Measurements from ENCODE around the gene TMX1.

Gene TMX1

GRCh38 chr14:51304438-51304837 is 64.4 kb downstream of the TMX1 start:
- Histone ChIP-seq H3F3A (ENCODE audit: low read depth) (no peaks in the 10 kb centered on the region), H3K79me2 (ENCODE audit: insufficient read depth, low read length) (no peaks in the 10 kb centered on the region), H3K4me1 (ENCODE audit: insufficient read depth, low read length, poor library complexity, severe bottlenecking) (no peaks in the 10 kb centered on the region), H3K27me3 (ENCODE audit: insufficient read depth, low read length, poor library complexity, severe bottlenecking) (no peaks in the 10 kb centered on the region), H3K9ac (ENCODE audit: low read depth, low read length, poor library complexity, severe bottlenecking) (no peak overlapping the region), H3K9me2 (replicated peaks; ENCODE audit: low read depth, low read length) (no peaks in the 10 kb centered on the region), H3K4me2 (ENCODE audit: low read depth, low read length, poor library complexity, severe bottlenecking) (no peak overlapping the region), H2AFZ (ENCODE audit: low read length) (no peak overlapping the region), H3K4me3 (ENCODE audit: low read length, poor library complexity, severe bottlenecking) (no peak overlapping the region), H3K9me3 (ENCODE audit: insufficient read depth, low read depth, low read length) (no peaks in the 10 kb centered on the region), H4K20me1 (ENCODE audit: insufficient read depth, low read length, poor library complexity, severe bottlenecking) (no peaks in the 10 kb centered on the region), H3K36me3 (ENCODE audit: insufficient read depth, low read length) (no peaks in the 10 kb centered on the region)
- TF ChIP-seq, protein P1, sequence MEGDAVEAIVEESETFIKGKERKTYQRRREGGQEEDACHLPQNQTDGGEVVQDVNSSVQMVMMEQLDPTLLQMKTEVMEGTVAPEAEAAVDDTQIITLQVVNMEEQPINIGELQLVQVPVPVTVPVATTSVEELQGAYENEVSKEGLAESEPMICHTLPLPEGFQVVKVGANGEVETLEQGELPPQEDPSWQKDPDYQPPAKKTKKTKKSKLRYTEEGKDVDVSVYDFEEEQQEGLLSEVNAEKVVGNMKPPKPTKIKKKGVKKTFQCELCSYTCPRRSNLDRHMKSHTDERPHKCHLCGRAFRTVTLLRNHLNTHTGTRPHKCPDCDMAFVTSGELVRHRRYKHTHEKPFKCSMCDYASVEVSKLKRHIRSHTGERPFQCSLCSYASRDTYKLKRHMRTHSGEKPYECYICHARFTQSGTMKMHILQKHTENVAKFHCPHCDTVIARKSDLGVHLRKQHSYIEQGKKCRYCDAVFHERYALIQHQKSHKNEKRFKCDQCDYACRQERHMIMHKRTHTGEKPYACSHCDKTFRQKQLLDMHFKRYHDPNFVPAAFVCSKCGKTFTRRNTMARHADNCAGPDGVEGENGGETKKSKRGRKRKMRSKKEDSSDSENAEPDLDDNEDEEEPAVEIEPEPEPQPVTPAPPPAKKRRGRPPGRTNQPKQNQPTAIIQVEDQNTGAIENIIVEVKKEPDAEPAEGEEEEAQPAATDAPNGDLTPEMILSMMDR (conservative IDR thresholded peaks at IDR 0.05; ENCODE audit: low read length): no peak
- no peak for TF ChIP-seq EZH2phosphoT487 (IDR thresholded peaks at IDR 0.05; ENCODE audit: borderline replicate concordance)

DNA sequence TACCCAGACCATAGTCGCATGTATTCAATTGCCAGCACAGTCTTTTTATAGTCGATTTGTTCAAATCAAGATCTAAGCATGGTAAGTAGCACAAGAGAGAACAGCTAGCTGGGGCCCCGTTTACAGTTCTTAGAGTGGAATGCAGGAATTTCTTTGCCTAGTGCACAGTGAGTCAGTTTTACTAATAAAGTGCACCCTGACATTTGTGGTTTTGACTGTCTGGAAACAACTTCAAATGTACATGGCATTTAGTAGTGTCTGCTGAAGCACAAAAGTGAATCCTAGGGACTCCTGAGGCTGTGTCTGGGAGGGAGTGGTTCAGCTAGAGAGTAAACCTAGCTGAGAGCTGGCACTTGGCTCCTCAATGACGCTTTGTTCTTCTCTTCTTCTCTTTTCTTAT is 64.9 kb downstream of the TMX1 start:
- no peaks in the 10 kb centered on the region for H3K4me1 ChIP-seq (ENCODE audit: insufficient read depth, low read length, poor library complexity, severe bottlenecking)
- no peaks in the 10 kb centered on the region for H3F3A ChIP-seq (ENCODE audit: low read depth)
- no peaks in the 10 kb centered on the region for H3K36me3 ChIP-seq (ENCODE audit: insufficient read depth, low read length)
- no peak overlapping the region for H3K9ac ChIP-seq (ENCODE audit: low read depth, low read length, poor library complexity, severe bottlenecking)
- no peaks in the 10 kb centered on the region for H3K27me3 ChIP-seq (ENCODE audit: insufficient read depth, low read length, poor library complexity, severe bottlenecking)
- H3K79me2 ChIP-seq (ENCODE audit: insufficient read depth, low read length): no peaks in the 10 kb centered on the region
- H2AFZ ChIP-seq (ENCODE audit: low read length): no peak overlapping the region
- H3K9me3 ChIP-seq (ENCODE audit: insufficient read depth, low read depth, low read length): no peaks in the 10 kb centered on the region
- TF ChIP-seq, protein P1 (conservative IDR thresholded peaks at IDR 0.05; ENCODE audit: low read length): no peak
- TF ChIP-seq EZH2phosphoT487 (IDR thresholded peaks at IDR 0.05; ENCODE audit: borderline replicate concordance): no peak
- no peaks in the 10 kb centered on the region for H4K20me1 ChIP-seq (ENCODE audit: insufficient read depth, low read length, poor library complexity, severe bottlenecking)
- H3K9me2 ChIP-seq (replicated peaks; ENCODE audit: low read depth, low read length): no peaks in the 10 kb centered on the region
- no peak overlapping the region for H3K4me3 ChIP-seq (ENCODE audit: low read length, poor library complexity, severe bottlenecking)
- H3K4me2 ChIP-seq (ENCODE audit: low read depth, low read length, poor library complexity, severe bottlenecking): no peak overlapping the region

DNA sequence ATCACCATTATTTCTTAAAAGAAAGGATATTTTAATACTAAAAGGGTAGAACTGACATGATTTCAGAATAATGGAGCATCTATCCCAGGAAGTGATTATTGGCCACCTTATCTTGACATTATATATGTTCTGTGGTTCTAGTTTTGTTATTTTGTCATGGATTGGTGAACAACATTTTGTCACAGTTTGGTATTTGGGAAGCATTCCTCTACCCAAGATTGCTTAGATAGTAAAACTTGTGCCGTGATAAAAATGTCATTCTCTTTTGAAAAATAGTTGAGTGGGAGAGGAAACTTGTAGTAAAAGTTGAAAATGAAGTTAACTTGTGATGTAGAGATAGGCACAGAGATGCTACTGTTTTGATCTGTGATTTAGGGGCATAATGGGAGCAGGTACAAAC is 65.7 kb downstream of the TMX1 start:
- Histone ChIP-seq H4K20me1 (ENCODE audit: insufficient read depth, low read length, poor library complexity, severe bottlenecking) (no peaks in the 10 kb centered on the region), H3K36me3 (ENCODE audit: insufficient read depth, low read length) (no peaks in the 10 kb centered on the region), H3K9me2 (replicated peaks; ENCODE audit: low read depth, low read length) (no peaks in the 10 kb centered on the region), H3K4me1 (ENCODE audit: insufficient read depth, low read length, poor library complexity, severe bottlenecking) (peaks cover 4% of the 10 kb centered on the region), H3F3A (ENCODE audit: low read depth) (no peaks in the 10 kb centered on the region), H2AFZ (ENCODE audit: low read length) (no peak overlapping the region), H3K9ac (ENCODE audit: low read depth, low read length, poor library complexity, severe bottlenecking) (no peak overlapping the region), H3K27me3 (ENCODE audit: insufficient read depth, low read length, poor library complexity, severe bottlenecking) (no peaks in the 10 kb centered on the region), H3K9me3 (ENCODE audit: insufficient read depth, low read depth, low read length) (no peaks in the 10 kb centered on the region), H3K4me2 (ENCODE audit: low read depth, low read length, poor library complexity, severe bottlenecking) (no peak overlapping the region), H3K79me2 (ENCODE audit: insufficient read depth, low read length) (no peaks in the 10 kb centered on the region), H3K4me3 (ENCODE audit: low read length, poor library complexity, severe bottlenecking) (no peak overlapping the region)
- TF ChIP-seq EZH2phosphoT487 (IDR thresholded peaks at IDR 0.05; ENCODE audit: borderline replicate concordance): no peak
- TF ChIP-seq, protein P1 (conservative IDR thresholded peaks at IDR 0.05; ENCODE audit: low read length): no peak
